Common myeloid progenitor, CD34-positive (primary cell): Measurements from ENCODE around the gene CEP95.
"Not testable (repeated sequence)": the region's sequence is repeated elsewhere in the genome, so short reads cannot be mapped to it uniquely, and the experiment has no call there.

ENCODE experiments used
- CTCF ChIA-PET: fragments of 350-600 bp; sonication (Branson Sonifier 250); formaldehyde crosslinking; loops from one replicate; lab custom pipeline; 2021; ENCODE audit warnings: antibody characterized with exemption; lab: Charles Lee
- POLR2A ChIA-PET: fragments of 350-600 bp; sonication (Branson Sonifier 250); formaldehyde crosslinking; loops from one replicate; lab custom pipeline; 2021; ENCODE audit warnings: antibody characterized with exemption; lab: Charles Lee
- DNase-seq, 3 donors: peaks; one replicate each; pipeline versions ENCODE4 v3.0.0 to v3.0.0-alpha.2; 2013
- H3K27ac ChIP-seq, 2 experiments: 1 replicate in 1 of 2; 2 replicates in 1 of 2; pipeline ENCODE4 v1.7.0; 2013; ENCODE audit warnings: inconsistent platforms in 2 of 2, low read length in 2 of 2, mild to moderate bottlenecking in 2 of 2, low read depth in 1 of 2, moderate library complexity in 1 of 2; ENCODE audit not compliant: severe bottlenecking in 2 of 2, insufficient read depth in 1 of 2, poor library complexity in 1 of 2
- H3K27me3 ChIP-seq, 5 experiments: replicated peaks in 2 of 5; 1 replicate in 3 of 5; 2 replicates in 2 of 5; pipeline versions ENCODE4 v1.6.1 to v1.7.0; 2013; ENCODE audit warnings: low read length in 4 of 5, mild to moderate bottlenecking in 2 of 5, moderate library complexity in 2 of 5, inconsistent platforms in 1 of 5; ENCODE audit not compliant: insufficient read depth in 5 of 5, control insufficient read depth in 4 of 5
- H3K36me3 ChIP-seq, 4 experiments: 1 replicate in 2 of 4; 2 replicates in 2 of 4; pipeline versions ENCODE4 v1.6.1 to v1.7.0; 2013; ENCODE audit warnings: low read length in 3 of 4, control low read depth in 1 of 4, mild to moderate bottlenecking in 1 of 4; ENCODE audit not compliant: control insufficient read depth in 4 of 4, insufficient read depth in 4 of 4
- H3K4me1 ChIP-seq, 4 experiments: 1 replicate in 3 of 4; 2 replicates in 1 of 4; pipeline versions ENCODE4 v1.6.1 to v1.7.1; 2013; ENCODE audit warnings: low read length in 3 of 4, mild to moderate bottlenecking in 3 of 4, control low read depth in 1 of 4, inconsistent platforms in 1 of 4, moderate library complexity in 1 of 4; ENCODE audit not compliant: control insufficient read depth in 4 of 4, insufficient read depth in 4 of 4; ENCODE audit errors: control extremely low read depth in 1 of 4
- H3K4me3 ChIP-seq, 7 experiments: 1 replicate in 4 of 7; 2 replicates in 3 of 7; pipeline versions ENCODE4 v1.5.1 to v1.7.0; 2013; ENCODE audit warnings: mild to moderate bottlenecking in 7 of 7, low read length in 6 of 7, moderate library complexity in 6 of 7, inconsistent platforms in 2 of 7, low read depth in 2 of 7, control low read depth in 1 of 7; ENCODE audit not compliant: insufficient read depth in 4 of 7, control insufficient read depth in 1 of 7; ENCODE audit errors: extremely low read depth in 1 of 7
- H3K9me3 ChIP-seq, 5 experiments: 1 replicate in 4 of 5; 2 replicates in 1 of 5; pipeline versions ENCODE4 v1.6.1 to v1.7.1; 2013; ENCODE audit warnings: low read length in 4 of 5, mild to moderate bottlenecking in 2 of 5, inconsistent platforms in 1 of 5, low read depth in 1 of 5, moderate library complexity in 1 of 5; ENCODE audit not compliant: control insufficient read depth in 4 of 5, insufficient read depth in 2 of 5; ENCODE audit errors: control extremely low read depth in 1 of 5
- WGBS: methylation state at CpG from one replicate; pipeline ENCODE4 v1.1.5; 2013; ENCODE audit not compliant: insufficient coverage; 5-methylcytosine and 5-hydroxymethylcytosine counted together

Gene CEP95

DNA sequence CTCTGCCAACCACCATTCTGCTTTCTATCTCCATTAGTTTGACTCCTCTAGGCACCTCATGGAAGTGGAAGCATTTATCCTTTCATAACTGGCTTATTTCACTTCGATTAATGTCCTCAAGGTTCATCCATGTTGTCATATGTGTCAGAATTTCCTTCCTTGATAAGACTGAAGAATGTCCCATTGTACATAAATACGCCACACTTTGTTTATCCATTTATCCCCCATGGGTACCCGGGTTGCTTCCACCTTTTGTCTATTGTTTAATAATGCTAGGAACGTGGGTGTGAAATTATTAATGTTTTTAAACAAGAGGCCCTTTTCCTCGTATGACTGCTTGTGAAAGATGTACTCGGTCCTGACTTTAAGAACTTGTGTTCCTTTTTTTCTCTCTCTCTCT lies 45.0 kb upstream of the CEP95 start:
- no peak overlapping the region for H3K4me3 ChIP-seq
- WGBS, result 100% methylated on average over 3 of the region's 6 CpGs
- DNase-seq, result no peak
- POLR2A ChIA-PET, result no interaction called here
- CTCF ChIA-PET, result interaction anchor here (1.0 to 1.2 kb wide), 3 partner anchors 31 to 42 kb away, joined by 3 to 4 read pairs (median 3); no protein-coding TSS in a partner anchor
- no peaks in the 10 kb centered on the region for H3K27me3 ChIP-seq
- no peaks in the 10 kb centered on the region for H3K9me3 ChIP-seq
- peaks cover 0 to 20% (median 2%) of the 10 kb centered on the region in 4 experiments for H3K36me3 ChIP-seq
- H3K27ac ChIP-seq, result no peak overlapping the region
- H3K4me1 ChIP-seq, result peaks cover 0 to 8% (median 1%) of the 10 kb centered on the region in 4 experiments

DNA sequence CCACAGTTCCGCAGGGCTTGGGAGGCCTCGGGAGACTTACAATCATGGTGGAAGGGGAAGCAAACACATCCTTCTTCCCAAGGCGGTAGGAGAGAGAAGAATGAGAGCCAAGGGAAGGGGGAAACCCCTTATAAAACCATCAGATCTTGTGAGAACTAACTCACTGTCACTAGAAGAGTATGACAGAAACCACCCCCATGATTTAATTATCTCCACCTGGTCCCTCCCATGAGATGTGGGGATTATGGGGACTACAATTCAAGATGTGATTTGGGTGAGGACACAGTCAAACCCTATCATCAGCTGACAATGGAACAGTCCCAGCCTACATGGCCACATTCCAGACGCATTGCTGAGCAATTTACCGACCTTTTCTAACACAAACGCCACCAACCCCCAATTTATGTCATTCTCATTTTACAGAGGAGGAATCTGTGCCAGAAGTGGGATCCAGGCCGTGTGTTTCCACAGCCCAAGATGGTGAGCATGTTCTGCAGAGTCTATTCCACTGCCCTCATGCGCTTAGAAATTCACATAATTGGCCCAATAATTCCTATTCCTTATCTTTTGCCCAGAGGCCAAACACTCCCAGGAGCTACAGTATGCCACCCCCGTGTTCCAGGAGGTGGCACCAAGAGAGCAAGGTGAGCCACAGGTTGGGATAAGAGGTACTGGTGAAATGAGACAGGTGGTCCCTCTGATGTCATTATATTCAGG lies 40.6 kb upstream of the CEP95 start:
- Histone ChIP-seq H3K27ac (no peak overlapping the region), H3K4me1 (no peaks in the 10 kb centered on the region), H3K4me3 (no peak overlapping the region), H3K36me3 (peaks cover 0 to 24% (median under 1%) of the 10 kb centered on the region in 4 experiments), H3K27me3 (no peaks in the 10 kb centered on the region), H3K9me3 (no peaks in the 10 kb centered on the region)
- ChIA-PET POLR2A (no interaction called here), CTCF (no interaction called here)
- WGBS, result 96% methylated on average over 6 of the region's 9 CpGs
- no peak for DNase-seq

DNA sequence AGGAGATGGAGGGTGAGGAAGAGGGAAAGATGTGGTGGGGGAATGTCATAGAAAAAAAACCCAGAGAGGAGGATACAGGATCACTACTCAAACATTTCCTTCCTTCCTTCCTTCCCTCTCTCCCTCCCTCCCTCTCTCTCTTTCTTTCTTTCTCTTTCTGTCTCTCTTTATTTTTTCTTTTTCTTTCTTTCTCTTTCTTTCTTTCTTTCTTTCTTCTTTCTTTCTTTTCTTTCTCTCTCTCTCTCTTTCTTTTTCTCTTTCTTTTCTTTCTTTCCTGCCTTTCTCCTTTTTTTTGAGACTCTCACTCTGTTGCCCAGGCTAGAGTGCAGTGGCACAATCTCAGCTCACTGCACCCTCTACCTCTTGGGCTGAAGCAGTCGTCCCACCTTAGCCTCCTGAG lies 39.9 kb upstream of the CEP95 start:
- not testable (repeated sequence) for H3K4me3 ChIP-seq, H3K4me1 ChIP-seq, DNase-seq, H3K27me3 ChIP-seq, H3K27ac ChIP-seq, H3K9me3 ChIP-seq
- CTCF ChIA-PET, result interaction anchor here (0.6 kb wide), 1 partner anchor 549 kb away, joined by 3 read pairs; no protein-coding TSS in a partner anchor
- POLR2A ChIA-PET, result interaction anchor here (0.6 to 1.2 kb wide), 2 partner anchors 24 to 78 kb away, joined by 3 to 4 read pairs; no protein-coding TSS in a partner anchor
- peaks cover 0 to 24% (median under 1%) of the 10 kb centered on the region in 4 experiments for H3K36me3 ChIP-seq
- 100% methylated on average over 1 of the region's 1 CpG for WGBS

DNA sequence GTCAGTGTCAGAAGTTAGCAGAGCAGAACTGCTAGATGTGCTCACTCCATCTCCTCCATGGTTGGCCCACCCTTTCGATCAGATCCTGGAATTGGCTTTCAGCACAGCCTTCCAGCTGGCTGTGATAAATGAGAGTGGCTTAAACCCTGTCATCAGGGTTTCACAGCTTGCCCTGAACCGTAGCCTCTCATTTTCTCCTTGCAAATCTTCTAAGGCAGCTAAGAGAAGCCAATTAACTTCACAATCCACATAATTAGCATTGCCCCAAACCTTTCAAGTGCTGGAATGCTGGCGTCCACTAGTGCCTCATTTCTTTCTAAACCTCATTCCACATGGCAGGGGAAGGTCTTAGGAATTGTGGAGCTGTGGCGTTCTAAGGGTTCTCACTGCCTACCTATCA lies 36.2 kb upstream of the CEP95 start:
- H3K4me3 ChIP-seq, result no peak overlapping the region
- CTCF ChIA-PET, result interaction anchor here (1.0 to 2.7 kb wide), 3 partner anchors 15 to 49 kb away, joined by 3 to 5 read pairs (median 3); no protein-coding TSS in a partner anchor
- H3K9me3 ChIP-seq, result no peaks in the 10 kb centered on the region
- POLR2A ChIA-PET, result no interaction called here
- DNase-seq, result no peak
- H3K36me3 ChIP-seq, result peaks cover 0 to 27% (median under 1%) of the 10 kb centered on the region in 4 experiments
- H3K27me3 ChIP-seq, result no peaks in the 10 kb centered on the region
- no peak overlapping the region for H3K27ac ChIP-seq
- 90% methylated on average over 2 of the region's 4 CpGs for WGBS
- no peaks in the 10 kb centered on the region for H3K4me1 ChIP-seq

GRCh38 chr17:64471440-64471839 lies 35.3 kb upstream of the CEP95 start:
- ChIA-PET CTCF (interaction anchor here (2.7 kb wide), 1 partner anchor 16 kb away, joined by 5 read pairs; no protein-coding TSS in a partner anchor), POLR2A (no interaction called here)
- H3K27ac ChIP-seq, result no peak overlapping the region
- 100% methylated on average over 1 of the region's 3 CpGs for WGBS
- no peaks in the 10 kb centered on the region for H3K4me1 ChIP-seq
- no peaks in the 10 kb centered on the region for H3K27me3 ChIP-seq
- peaks cover 0 to 25% (median 0%) of the 10 kb centered on the region in 4 experiments for H3K36me3 ChIP-seq
- no peaks in the 10 kb centered on the region for H3K9me3 ChIP-seq
- no peak overlapping the region for H3K4me3 ChIP-seq
- no peak for DNase-seq

GRCh38 chr17:64472564-64472963 lies 34.2 kb upstream of the CEP95 start:
- H3K9me3 ChIP-seq, result no peaks in the 10 kb centered on the region
- POLR2A ChIA-PET, result no interaction called here
- H3K36me3 ChIP-seq, result peaks cover 0 to 27% (median 3%) of the 10 kb centered on the region in 4 experiments
- DNase-seq, result no peak
- 100% methylated on average over 1 of the region's 2 CpGs for WGBS
- no peaks in the 10 kb centered on the region for H3K4me1 ChIP-seq
- CTCF ChIA-PET, result interaction anchor here (0.7 kb wide), 1 partner anchor 18 kb away, joined by 3 read pairs; no protein-coding TSS in a partner anchor
- no peak overlapping the region for H3K27ac ChIP-seq
- no peak overlapping the region for H3K4me3 ChIP-seq
- no peaks in the 10 kb centered on the region for H3K27me3 ChIP-seq

DNA sequence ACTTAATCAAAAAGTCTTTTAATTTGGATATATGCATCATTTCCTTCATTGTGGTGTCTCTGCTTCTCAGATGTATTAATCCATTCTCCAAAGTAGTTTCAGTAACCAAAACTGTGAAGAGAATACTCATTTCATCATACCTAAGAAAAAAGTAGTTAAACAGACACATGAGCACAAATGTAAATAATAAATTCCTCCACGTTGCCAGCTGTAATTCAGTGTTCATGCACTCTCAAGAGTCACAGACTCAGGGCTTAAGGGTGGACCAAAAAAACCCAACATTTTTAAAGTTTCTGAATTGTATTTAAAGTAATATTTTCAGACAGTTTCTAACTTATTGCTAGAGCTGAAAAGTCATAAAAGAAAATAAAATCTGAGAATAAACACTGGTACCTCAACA lies 28.9 kb upstream of the CEP95 start:
- ChIA-PET POLR2A (interaction anchor here (0.6 kb wide), 1 partner anchor 59 kb away, joined by 4 read pairs; no protein-coding TSS in a partner anchor), CTCF (interaction anchor here (1.2 to 2.5 kb wide), 5 partner anchors 14 to 59 kb away, joined by 3 to 14 read pairs (median 6); no protein-coding TSS in a partner anchor)
- Histone ChIP-seq H3K9me3 (no peaks in the 10 kb centered on the region), H3K4me3 (no peak overlapping the region), H3K4me1 (no peaks in the 10 kb centered on the region), H3K27me3 (no peaks in the 10 kb centered on the region), H3K36me3 (peaks cover 7 to 35% (median 20%) of the 10 kb centered on the region in 4 experiments), H3K27ac (no peak overlapping the region)
- DNase-seq, result no peak
- WGBS, result no CpG with 5 or more reads among the region's 1 CpG
